SU-DHL-6 (cell line): ENCODE results near the gene TRIP6.

Experiments used
- H2AFZ ChIP-seq: fragments of 200-600 bp; sonication (generic); 2 replicates; pipeline ENCODE4 v1.6.1; 2014; ENCODE audit warnings: low read depth, mild to moderate bottlenecking, moderate library complexity, mixed read lengths, antibody characterized with exemption, low read length; ENCODE audit not compliant: severe bottlenecking
- H3F3A ChIP-seq: fragments of 200-600 bp; shearing (Covaris generic); 2 replicates; pipeline ENCODE4 v1.6.0; 2016; ENCODE audit warnings: antibody characterized with exemption, mild to moderate bottlenecking; ENCODE audit not compliant: insufficient read depth
- H3K27ac ChIP-seq: fragments of 200-600 bp; sonication (generic); 2 replicates; pipeline ENCODE4 v1.5.1; 2016; ENCODE audit warnings: low read depth, mild to moderate bottlenecking, low read length, moderate library complexity, mixed read lengths
- H3K27me3 ChIP-seq: fragments of 200-600 bp; sonication (generic), shearing (Covaris generic); 2 replicates; pipeline ENCODE4 v1.6.0; 2014; ENCODE audit warnings: mild to moderate bottlenecking, low read length
- H3K36me3 ChIP-seq: fragments of 200-600 bp; sonication (generic); 2 replicates; pipeline ENCODE4 v1.6.1; 2014; ENCODE audit warnings: mild to moderate bottlenecking, low read length, mixed read lengths
- H3K4me2 ChIP-seq: fragments of 300-600, 200-600 bp; shearing (Covaris generic), sonication (generic); 2 replicates; pipeline ENCODE4 v1.6.0; 2014; ENCODE audit warnings: low read length, low read depth, mild to moderate bottlenecking; ENCODE audit not compliant: poor library complexity, severe bottlenecking
- H3K4me3 ChIP-seq: fragments of 200-600 bp; sonication (generic); 2 replicates; pipeline ENCODE4 v1.5.1; 2014; ENCODE audit warnings: antibody characterized with exemption, low read length, mild to moderate bottlenecking, mixed read lengths; ENCODE audit not compliant: insufficient read depth, poor library complexity, severe bottlenecking
- H3K79me2 ChIP-seq: fragments of 200-600 bp; sonication (generic); 2 replicates; pipeline ENCODE4 v1.6.1; 2014; ENCODE audit warnings: mild to moderate bottlenecking, low read length, moderate library complexity; ENCODE audit not compliant: insufficient read depth
- H3K9ac ChIP-seq: fragments of 200-600 bp; sonication (generic); 2 replicates; pipeline ENCODE4 v1.7.0; 2014; ENCODE audit warnings: mild to moderate bottlenecking, low read length
- H3K9me2 ChIP-seq: fragments of 200-600 bp; sonication (generic); replicated peaks from 2 replicates; pipeline ENCODE4 v1.6.1; 2014; ENCODE audit warnings: low read length; ENCODE audit not compliant: insufficient read depth
- H3K9me3 ChIP-seq: fragments of 200-600 bp; sonication (generic); 2 replicates; pipeline ENCODE4 v1.6.1; 2014; ENCODE audit warnings: low read length, mixed read lengths; ENCODE audit not compliant: insufficient read depth
- H4K20me1 ChIP-seq: fragments of 200-600 bp; sonication (generic); 2 replicates; pipeline ENCODE4 v1.6.1; 2014; ENCODE audit warnings: low read depth, mild to moderate bottlenecking, antibody characterized with exemption, low read length, moderate library complexity, mixed read lengths
- EZH2phosphoT487 ChIP-seq: fragments of 200-600 bp; sonication (generic), shearing (Covaris generic); conservative IDR thresholded peaks from 2 replicates; pipeline ENCODE4 v1.6.1; 2018; ENCODE audit warnings: mild to moderate bottlenecking, antibody characterized with exemption, low read length, moderate library complexity, mixed read lengths
- TF ChIP-seq, protein P1 (sequence below): fragments of 200-600 bp; sonication (generic); IDR thresholded peaks from one replicate; pipeline ENCODE4 v1.5.1; 2017; ENCODE audit warnings: antibody characterized with exemption, mild to moderate bottlenecking, low read length, moderate library complexity; ENCODE audit not compliant: insufficient read depth, poor library complexity, severe bottlenecking

Gene TRIP6

DNA sequence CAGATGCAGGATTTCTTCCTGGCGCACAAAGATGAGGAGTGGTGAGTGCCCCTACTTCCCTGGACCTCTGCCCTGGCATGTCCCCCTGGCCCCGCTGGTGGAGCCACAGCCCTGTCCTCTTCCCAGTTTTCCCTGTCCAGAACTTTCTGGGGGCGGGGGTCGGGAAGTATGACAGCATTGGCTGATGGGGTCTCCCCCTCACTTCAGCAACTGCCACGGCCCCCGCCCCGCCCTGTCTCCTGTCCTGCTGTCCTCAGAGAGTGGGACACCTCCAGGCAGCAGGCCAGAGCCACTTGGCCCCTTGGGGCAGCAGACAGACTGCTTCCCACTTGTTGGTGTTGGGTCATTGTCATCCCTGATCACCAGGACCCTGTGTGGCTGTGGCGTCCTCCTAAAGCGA lies 15.0 kb downstream of the TRIP6 start:
- H3K4me3 ChIP-seq: no peak overlapping the region
- no peak overlapping the region for H3K27ac ChIP-seq
- H3F3A ChIP-seq: peaks cover 10% of the 10 kb centered on the region
- no peak overlapping the region for H2AFZ ChIP-seq
- H3K9me2 ChIP-seq: no peaks in the 10 kb centered on the region
- H3K9me3 ChIP-seq: no peaks in the 10 kb centered on the region
- H3K9ac ChIP-seq: no peak overlapping the region
- H3K4me2 ChIP-seq: no peak overlapping the region
- H3K36me3 ChIP-seq: peaks cover 24% of the 10 kb centered on the region
- peaks cover 58% of the 10 kb centered on the region for H3K79me2 ChIP-seq
- H3K27me3 ChIP-seq: no peaks in the 10 kb centered on the region
- peaks cover 15% of the 10 kb centered on the region; the same call in 1 of the 2 replicates for H4K20me1 ChIP-seq
- TF ChIP-seq EZH2phosphoT487: no peak
- TF ChIP-seq, protein P1, sequence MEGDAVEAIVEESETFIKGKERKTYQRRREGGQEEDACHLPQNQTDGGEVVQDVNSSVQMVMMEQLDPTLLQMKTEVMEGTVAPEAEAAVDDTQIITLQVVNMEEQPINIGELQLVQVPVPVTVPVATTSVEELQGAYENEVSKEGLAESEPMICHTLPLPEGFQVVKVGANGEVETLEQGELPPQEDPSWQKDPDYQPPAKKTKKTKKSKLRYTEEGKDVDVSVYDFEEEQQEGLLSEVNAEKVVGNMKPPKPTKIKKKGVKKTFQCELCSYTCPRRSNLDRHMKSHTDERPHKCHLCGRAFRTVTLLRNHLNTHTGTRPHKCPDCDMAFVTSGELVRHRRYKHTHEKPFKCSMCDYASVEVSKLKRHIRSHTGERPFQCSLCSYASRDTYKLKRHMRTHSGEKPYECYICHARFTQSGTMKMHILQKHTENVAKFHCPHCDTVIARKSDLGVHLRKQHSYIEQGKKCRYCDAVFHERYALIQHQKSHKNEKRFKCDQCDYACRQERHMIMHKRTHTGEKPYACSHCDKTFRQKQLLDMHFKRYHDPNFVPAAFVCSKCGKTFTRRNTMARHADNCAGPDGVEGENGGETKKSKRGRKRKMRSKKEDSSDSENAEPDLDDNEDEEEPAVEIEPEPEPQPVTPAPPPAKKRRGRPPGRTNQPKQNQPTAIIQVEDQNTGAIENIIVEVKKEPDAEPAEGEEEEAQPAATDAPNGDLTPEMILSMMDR: no peak

DNA sequence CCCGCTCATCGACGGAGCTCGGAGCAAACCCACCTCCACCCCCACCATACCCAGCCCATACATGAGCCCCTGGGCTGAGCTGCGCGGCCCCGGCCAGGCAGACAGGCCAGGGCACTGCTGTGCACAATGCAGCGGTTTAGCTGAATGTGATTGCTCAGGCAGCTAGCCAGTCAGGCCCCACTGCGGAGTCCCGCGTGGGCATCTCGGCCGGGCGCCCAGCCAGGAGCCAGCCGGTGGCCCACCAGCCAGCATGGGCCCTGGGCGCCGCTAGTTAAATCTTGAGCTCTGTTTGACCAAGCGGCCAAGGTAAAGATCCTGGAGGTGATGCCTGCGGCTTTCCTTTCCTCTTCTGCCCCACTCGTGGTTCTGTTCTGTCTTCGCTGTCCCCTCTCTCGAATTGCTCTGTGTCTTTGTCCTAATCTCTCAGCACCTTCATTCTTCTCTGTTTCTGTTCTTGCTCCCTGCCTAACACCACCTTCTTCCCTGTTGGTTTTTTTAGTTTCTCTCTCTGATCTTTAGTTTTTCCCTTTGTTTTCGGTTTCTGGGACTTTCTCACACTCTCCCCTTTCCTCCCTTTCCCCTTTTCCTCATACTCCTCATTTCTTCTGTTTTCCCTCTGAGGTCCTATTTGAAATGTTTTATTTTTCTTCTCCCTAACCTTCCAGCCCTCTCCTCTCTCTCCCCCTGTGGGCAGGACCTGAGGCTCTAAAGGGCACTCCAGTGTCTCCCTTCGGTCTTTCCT lies 15.8 kb downstream of the TRIP6 start:
- H3K79me2 ChIP-seq: peaks cover 52% of the 10 kb centered on the region
- TF ChIP-seq, protein P1: no peak
- no peak for TF ChIP-seq EZH2phosphoT487
- H3K9me2 ChIP-seq: no peaks in the 10 kb centered on the region
- no peaks in the 10 kb centered on the region for H3K27me3 ChIP-seq
- peaks cover 11% of the 10 kb centered on the region; the same call in 1 of the 2 replicates for H4K20me1 ChIP-seq
- peaks cover 17% of the 10 kb centered on the region for H3F3A ChIP-seq
- no peak overlapping the region for H2AFZ ChIP-seq
- no peak overlapping the region for H3K4me3 ChIP-seq
- no peak overlapping the region for H3K4me2 ChIP-seq
- H3K27ac ChIP-seq: no peak overlapping the region
- H3K9me3 ChIP-seq: no peaks in the 10 kb centered on the region
- H3K9ac ChIP-seq: no peak overlapping the region
- peaks cover 21% of the 10 kb centered on the region for H3K36me3 ChIP-seq

DNA sequence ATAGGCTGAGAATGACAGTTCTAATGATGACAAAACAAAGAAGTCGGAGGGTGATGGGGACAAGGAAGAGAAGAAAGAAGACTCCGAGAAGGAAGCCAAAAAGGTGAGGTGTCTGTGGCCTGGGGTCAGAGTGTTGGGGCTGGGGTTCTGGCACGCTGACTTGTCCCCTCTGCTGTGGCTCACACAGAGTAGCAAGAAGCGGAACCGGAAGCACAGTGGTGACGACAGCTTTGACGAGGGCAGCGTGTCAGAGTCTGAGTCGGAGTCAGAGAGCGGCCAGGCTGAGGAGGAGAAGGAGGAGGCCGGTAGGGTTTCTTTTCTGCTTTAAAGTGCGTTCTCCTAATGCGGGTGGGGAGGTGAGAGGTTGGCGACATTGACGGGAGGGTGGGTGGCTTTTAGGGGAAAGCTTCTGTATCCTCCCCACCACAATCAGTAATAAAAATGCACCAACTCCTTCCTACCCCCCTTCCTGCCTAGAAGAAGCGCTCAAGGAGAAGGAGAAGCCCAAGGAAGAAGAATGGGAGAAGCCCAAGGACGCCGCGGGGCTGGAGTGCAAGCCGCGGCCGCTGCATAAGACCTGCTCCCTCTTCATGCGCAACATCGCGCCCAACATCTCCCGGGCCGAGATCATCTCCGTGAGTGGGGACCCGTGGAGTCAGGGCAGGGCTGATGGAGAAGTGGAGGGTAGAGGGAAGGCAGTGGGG lies 17.7 kb downstream of the TRIP6 start:
- peaks cover 16% of the 10 kb centered on the region for H3K36me3 ChIP-seq
- peaks cover 48% of the 10 kb centered on the region for H3K79me2 ChIP-seq
- H2AFZ ChIP-seq: no peak overlapping the region
- peaks cover 5% of the 10 kb centered on the region; the same call in 1 of the 2 replicates for H4K20me1 ChIP-seq
- no peaks in the 10 kb centered on the region for H3K27me3 ChIP-seq
- no peak overlapping the region for H3K9ac ChIP-seq
- H3K27ac ChIP-seq: no peak overlapping the region
- H3K4me2 ChIP-seq: no peak overlapping the region
- peaks cover 24% of the 10 kb centered on the region for H3F3A ChIP-seq
- no peaks in the 10 kb centered on the region for H3K9me3 ChIP-seq
- no peaks in the 10 kb centered on the region for H3K9me2 ChIP-seq
- no peak for TF ChIP-seq EZH2phosphoT487
- TF ChIP-seq, protein P1: no peak
- no peak overlapping the region for H3K4me3 ChIP-seq
